HEK293T (cell line): ENCODE results near the gene PDE10A.

Source experiments
- CTCF ChIA-PET: fragments of 350-600 bp; formaldehyde crosslinking; extraction: SDS; loops from one replicate; lab custom pipeline; 2021; ENCODE audit warnings: antibody characterized with exemption, inconsistent platforms; lab: Yijun Ruan, JAX
- POLR2A ChIA-PET: fragments of 350-600 bp; formaldehyde crosslinking; extraction: SDS; loops from one replicate; lab custom pipeline; 2020; ENCODE audit warnings: antibody characterized with exemption, inconsistent platforms; lab: Yijun Ruan, JAX
- DNase-seq: peaks from one replicate; pipeline ENCODE4 v3.0.0; 2012; ENCODE audit warnings: mixed read lengths; ENCODE audit errors: extremely low spot score
- ARNT ChIP-seq: fragments of 450-650 bp; IDR thresholded peaks from 2 replicates; pipeline ENCODE4 v1.6.1; 2017; ENCODE audit warnings: mild to moderate bottlenecking
- BHLHE40 ChIP-seq: fragments of 450-650 bp; IDR thresholded peaks from 2 replicates; pipeline ENCODE4 v1.6.1; 2016; ENCODE audit warnings: mild to moderate bottlenecking, moderate library complexity, borderline replicate concordance
- CTBP1 ChIP-seq: fragments of 450-650 bp; IDR thresholded peaks from 2 replicates; pipeline ENCODE4 v1.6.1; 2016; ENCODE audit warnings: borderline replicate concordance
- ELF4 ChIP-seq: fragments of 450-650 bp; IDR thresholded peaks from 2 replicates; pipeline ENCODE4 v1.6.1; 2017; ENCODE audit warnings: antibody characterized with exemption
- FOXA1 ChIP-seq: fragments of 450-650 bp; IDR thresholded peaks from 2 replicates; pipeline ENCODE4 v1.6.1; 2016; ENCODE audit warnings: mild to moderate bottlenecking
- FOXK2 ChIP-seq: fragments of 450-650 bp; IDR thresholded peaks from 2 replicates; pipeline ENCODE4 v1.6.1; 2016; ENCODE audit warnings: mild to moderate bottlenecking
- FOXM1 ChIP-seq: fragments of 450-650 bp; IDR thresholded peaks from 2 replicates; pipeline ENCODE4 v1.6.1; 2017; ENCODE audit warnings: mild to moderate bottlenecking, borderline replicate concordance
- HDGF ChIP-seq: fragments of 450-650 bp; IDR thresholded peaks from 2 replicates; pipeline ENCODE4 v1.6.1; 2017; ENCODE audit warnings: antibody characterized with exemption, borderline replicate concordance
- L3MBTL2 ChIP-seq: fragments of 450-650 bp; conservative IDR thresholded peaks from 2 replicates; pipeline ENCODE4 v1.6.1; 2016; ENCODE audit warnings: mild to moderate bottlenecking
- LEF1 ChIP-seq: fragments of 450-650 bp; IDR thresholded peaks from 2 replicates; pipeline ENCODE4 v1.6.1; 2017; ENCODE audit warnings: mild to moderate bottlenecking, borderline replicate concordance
- NFRKB ChIP-seq: fragments of 450-650 bp; IDR thresholded peaks from 2 replicates; pipeline ENCODE4 v1.6.1; 2016; ENCODE audit warnings: mild to moderate bottlenecking, moderate library complexity
- SP1 ChIP-seq: fragments of 450-650 bp; IDR thresholded peaks from 2 replicates; pipeline ENCODE4 v1.6.1; 2017
- SUZ12 ChIP-seq: fragments of 450-650 bp; IDR thresholded peaks from 2 replicates; pipeline ENCODE4 v1.6.1; 2016; ENCODE audit warnings: mild to moderate bottlenecking
- TARDBP ChIP-seq: fragments of 450-650 bp; IDR thresholded peaks from 2 replicates; pipeline ENCODE4 v1.6.1; 2016
- ZNF384 ChIP-seq: fragments of 450-650 bp; IDR thresholded peaks from 2 replicates; pipeline ENCODE4 v1.6.1; 2016
- TF ChIP-seq, protein P1 (sequence below): fragments of 450-650 bp; IDR thresholded peaks from 2 replicates; pipeline ENCODE4 v1.6.1; 2016

PDE10A gene

DNA sequence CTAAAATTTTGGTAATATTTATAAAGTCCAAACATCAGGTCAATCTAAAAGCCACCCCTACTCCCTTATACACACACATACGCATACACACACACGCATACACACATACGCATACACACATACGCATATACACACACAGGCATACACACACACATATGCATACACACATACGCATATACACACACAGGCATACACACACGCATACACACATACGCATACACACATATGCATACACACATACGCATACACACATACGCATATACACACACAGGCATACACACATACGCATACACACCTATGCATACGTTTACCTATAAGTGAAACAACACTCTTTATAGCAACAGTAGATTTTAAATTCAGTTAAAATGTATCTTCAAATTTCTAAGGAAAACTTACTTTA, 240.8 kb downstream of the PDE10A start:
- ChIA-PET CTCF (interaction anchor here (0.7 kb wide), 1 partner anchor 684 kb away, joined by 3 read pairs; no protein-coding TSS in a partner anchor), POLR2A (no interaction called here)
- no peak for TF ChIP-seq FOXA1
- TF ChIP-seq, protein P1, sequence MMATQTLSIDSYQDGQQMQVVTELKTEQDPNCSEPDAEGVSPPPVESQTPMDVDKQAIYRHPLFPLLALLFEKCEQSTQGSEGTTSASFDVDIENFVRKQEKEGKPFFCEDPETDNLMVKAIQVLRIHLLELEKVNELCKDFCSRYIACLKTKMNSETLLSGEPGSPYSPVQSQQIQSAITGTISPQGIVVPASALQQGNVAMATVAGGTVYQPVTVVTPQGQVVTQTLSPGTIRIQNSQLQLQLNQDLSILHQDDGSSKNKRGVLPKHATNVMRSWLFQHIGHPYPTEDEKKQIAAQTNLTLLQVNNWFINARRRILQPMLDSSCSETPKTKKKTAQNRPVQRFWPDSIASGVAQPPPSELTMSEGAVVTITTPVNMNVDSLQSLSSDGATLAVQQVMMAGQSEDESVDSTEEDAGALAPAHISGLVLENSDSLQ: no peak
- TF ChIP-seq ARNT: no peak
- TF ChIP-seq CTBP1: 0 out of 2 replicates have a peak, but pooled peaks have one; percentile 29
- no peak for DNase-seq

DNA sequence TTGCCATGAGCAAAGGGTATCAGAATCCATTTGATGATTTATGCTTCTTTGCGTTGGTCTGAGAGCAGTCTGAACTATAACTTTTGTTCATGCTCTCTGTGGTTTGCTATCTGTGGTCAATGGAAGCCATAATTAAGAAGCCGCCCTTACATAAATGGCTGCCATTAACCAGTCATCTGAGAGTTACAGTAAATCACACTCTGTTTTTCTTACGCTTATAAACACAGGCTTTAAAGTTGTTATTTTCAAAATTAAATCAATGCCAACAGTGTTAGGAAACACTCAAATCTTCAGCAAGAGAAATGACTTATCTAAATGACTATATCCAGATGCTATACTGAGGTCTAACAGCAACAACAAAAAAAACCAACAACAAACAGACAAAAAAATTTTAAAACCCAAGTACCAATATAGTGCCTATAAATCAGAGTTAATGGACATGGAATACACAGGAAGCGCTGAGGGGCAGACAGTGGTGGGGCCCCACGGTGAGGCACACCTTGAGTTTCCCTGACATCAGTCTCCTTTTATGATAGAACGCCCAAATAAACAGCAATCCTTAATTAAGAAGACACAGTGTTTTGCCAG, 245.7 kb downstream of the PDE10A start:
- no peak for TF ChIP-seq L3MBTL2
- TF ChIP-seq CTBP1: 0 out of 2 replicates have a peak, but pooled peaks have one; percentile 15
- TF ChIP-seq TARDBP: no peak
- TF ChIP-seq, protein P1: peak; percentile 56
- POLR2A ChIA-PET: no interaction called here
- DNase-seq: no peak
- CTCF ChIA-PET: no interaction called here

- DNase-seq: no peak
- POLR2A ChIA-PET: no interaction called here
- TF ChIP-seq, protein P1: no peak
- TF ChIP-seq ZNF384 (no peak), HDGF (no peak), FOXK2 (no peak), ELF4 (no peak), CTBP1 (no peak), NFRKB (no peak), ARNT (no peak), L3MBTL2 (no peak), SUZ12 (no peak), SP1 (no peak), FOXA1 (no peak), BHLHE40 (no peak), LEF1 (no peak), FOXM1 (no peak), TARDBP (no peak)
- CTCF ChIA-PET: no interaction called here
Measured at GRCh38 chr6:165404697-165405096, 258.3 kb downstream of the PDE10A start.

DNA sequence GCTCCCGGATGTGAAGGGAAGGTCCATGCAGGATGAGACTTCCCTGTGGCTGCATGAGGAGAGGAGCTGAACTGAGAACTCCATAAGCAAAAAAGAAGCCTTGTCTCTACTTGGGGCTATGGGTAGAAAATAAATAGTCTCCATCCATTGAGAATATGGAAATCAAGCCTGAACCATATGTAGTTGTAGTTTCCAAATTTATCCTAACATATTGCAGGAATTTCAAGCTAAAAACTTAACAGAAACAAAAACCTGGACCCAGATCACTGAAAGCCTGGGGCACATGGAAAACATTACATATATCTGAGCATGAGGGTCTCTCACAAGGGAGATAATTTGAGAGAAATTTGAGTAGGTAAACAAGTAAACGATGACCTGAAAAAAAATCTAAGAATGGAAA, 258.7 kb downstream of the PDE10A start:
- TF ChIP-seq FOXA1: no peak
- CTCF ChIA-PET: no interaction called here

GRCh38 chr6:165403006-165403595, 259.9 kb downstream of the PDE10A start:
- TF ChIP-seq FOXA1 (no peak), TARDBP (no peak), FOXK2 (no peak), FOXM1 (no peak), L3MBTL2 (no peak), HDGF (no peak), ARNT (no peak), NFRKB (no peak), ZNF384 (no peak), CTBP1 (no peak), LEF1 (no peak), SP1 (no peak), ELF4 (no peak), BHLHE40 (no peak), SUZ12 (no peak)
- TF ChIP-seq, protein P1: no peak
- ChIA-PET CTCF (interaction anchor here (0.6 kb wide), 1 partner anchor 1733 kb away, joined by 3 read pairs; no protein-coding TSS in a partner anchor), POLR2A (no interaction called here)
- DNase-seq: no peak

More for the DNA sequence above, 258.7 kb downstream of the PDE10A start:
- DNase-seq: no peak
- POLR2A ChIA-PET: no interaction called here

DNA sequence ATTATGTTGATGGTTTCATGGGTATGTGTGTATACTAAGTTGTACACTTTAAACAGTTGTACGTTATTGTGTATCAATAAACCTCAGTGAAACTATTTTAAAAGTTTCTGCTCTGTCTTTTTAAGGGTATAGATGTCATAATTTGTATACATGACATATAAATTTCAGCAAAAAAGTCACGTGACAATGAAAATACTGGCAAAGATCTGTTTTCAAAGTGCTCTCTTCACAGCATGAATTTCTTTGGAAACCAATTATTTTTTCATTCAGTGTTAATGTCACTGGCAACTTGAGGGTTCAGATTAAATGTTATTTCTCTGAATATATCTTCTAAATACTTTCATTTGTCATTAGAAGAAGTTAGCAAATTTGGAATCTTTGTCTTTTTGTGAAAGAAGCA, 261.9 kb downstream of the PDE10A start:
- ChIA-PET CTCF (no interaction called here), POLR2A (no interaction called here)
- TF ChIP-seq ZNF384 (no peak), FOXK2 (no peak), ARNT (no peak), L3MBTL2 (no peak), CTBP1 (no peak), FOXA1 (no peak), ELF4 (no peak), HDGF (no peak), SUZ12 (no peak), TARDBP (no peak), SP1 (no peak), NFRKB (no peak)
- TF ChIP-seq, protein P1: no peak
- no peak for DNase-seq
